Measurements from ENCODE around the gene STYXL2.
A peak's percentile ranks its signal among the peaks of the same experiment; 100 is the strongest.

STYXL2 gene

DNA sequence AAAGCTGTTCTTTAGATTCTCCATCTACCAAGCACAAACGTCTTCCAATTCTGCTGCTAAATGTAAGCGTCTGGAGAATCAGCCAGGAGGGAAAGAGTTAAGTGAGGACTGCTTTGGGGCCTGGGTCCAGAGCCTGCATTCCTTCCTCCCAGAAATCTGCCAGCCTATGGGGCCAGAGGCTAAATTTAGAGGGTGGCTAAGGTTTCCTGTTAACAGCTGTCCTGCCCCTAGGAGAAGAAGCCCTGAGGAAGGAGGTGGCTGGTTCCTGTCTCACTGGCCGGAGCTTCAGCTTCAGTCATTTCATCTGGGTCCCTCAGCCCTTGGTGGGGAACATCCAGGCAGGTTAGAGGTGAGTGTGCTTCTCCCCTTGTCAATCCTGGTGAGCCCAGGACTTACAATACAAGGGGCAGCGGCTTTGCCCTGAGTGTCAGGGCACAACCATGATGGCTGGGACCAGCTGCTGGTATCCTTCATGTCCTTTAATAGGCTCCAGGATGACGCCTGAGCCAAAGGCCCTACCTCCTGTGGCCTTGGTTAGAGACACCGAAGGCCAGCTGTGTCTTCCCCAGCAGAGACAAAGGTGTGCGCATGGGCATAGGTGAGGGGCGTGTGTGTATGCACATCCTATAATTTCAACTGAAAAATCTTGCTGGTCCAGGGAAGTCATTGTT is at the start of gene STYXL2:
Gene STYXL2 (plus strand): TSS at position 230 of the 671 bp plus-strand sequence. CDS start 775 bp downstream, outside the sequence.
- in situ Hi-C loops (cut with HindIII; ENCODE audit: low pct_ligation_motif_present, low pct_unique_long_range_greater_than_20kb, low sequenced_read_pairs) = no loop called here
- DNase-seq = no peak

DNA sequence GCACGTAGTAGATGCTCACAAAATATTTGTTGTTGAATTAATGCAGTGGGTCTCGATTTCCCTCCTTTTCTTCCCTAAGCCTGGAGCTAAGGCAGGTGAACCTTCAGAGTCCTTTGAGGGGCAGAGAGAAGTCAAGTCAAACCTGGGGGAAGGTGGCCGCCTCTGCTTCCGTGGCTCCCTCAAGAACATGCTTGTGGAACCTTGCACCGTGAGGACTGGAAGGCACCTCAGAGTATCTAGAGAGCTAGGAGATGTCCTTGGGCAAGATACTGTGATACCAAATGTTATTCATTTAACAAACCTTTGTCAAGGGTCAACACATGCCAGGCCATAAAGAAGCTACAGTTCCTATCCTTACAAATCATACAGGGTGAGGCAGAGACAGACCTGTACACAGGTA is 42.0 kb upstream of the STYXL2 start:
- in situ Hi-C loops (cut with HindIII; ENCODE audit: low pct_ligation_motif_present, low pct_unique_long_range_greater_than_20kb, low sequenced_read_pairs) = loop anchor here (25.0 kb wide), 1 partner anchor 140 kb away; no protein-coding TSS in a partner anchor
- DNase-seq = no peak

DNA sequence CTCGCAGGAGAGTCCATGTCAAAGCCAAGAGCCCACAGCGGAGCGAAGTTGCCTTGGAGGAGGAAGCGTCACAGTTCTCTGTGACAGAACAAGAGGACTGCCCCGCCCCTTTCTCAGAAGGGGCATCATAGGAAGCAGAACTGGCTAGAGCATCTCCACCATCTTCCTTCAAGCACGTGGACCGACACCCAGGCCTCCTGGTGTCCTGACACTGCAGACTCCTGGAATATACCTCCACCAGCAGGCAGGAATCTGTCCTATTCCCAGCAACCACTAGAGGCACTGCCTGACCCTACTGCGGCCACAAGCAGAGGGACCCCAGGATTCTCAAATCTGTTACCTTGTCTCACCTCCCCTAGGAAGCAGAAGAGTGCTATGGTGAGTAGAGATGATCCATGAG is 41.5 kb upstream of the STYXL2 start:
- in situ Hi-C loops (cut with HindIII; ENCODE audit: low pct_ligation_motif_present, low pct_unique_long_range_greater_than_20kb, low sequenced_read_pairs) = loop anchor here (25.0 kb wide), 1 partner anchor 140 kb away; no protein-coding TSS in a partner anchor
- peak; percentile 55 for DNase-seq

DNA sequence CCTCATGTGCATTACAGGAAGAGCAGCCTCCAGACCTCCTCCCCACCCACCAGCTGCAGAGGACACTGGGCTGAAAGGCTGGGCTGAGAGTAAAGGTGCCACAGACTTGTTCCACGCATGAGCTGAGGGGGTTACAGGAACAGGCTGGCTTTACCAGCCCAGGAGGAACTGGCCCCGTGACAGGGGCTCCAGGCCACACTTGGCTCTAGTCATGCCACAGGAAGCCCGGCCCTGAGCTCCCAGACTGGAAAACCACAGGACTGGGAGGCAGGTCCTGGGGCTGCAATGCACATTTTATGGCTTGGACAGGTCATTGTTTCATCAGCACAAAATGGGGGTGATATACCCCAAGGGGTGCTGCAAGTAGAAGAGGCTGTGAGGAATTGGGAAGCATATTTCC is 39.3 kb upstream of the STYXL2 start:
- in situ Hi-C loops (cut with HindIII; ENCODE audit: low pct_ligation_motif_present, low pct_unique_long_range_greater_than_20kb, low sequenced_read_pairs) = loop anchor here (25.0 kb wide), 1 partner anchor 142 kb away; no protein-coding TSS in a partner anchor

DNA sequence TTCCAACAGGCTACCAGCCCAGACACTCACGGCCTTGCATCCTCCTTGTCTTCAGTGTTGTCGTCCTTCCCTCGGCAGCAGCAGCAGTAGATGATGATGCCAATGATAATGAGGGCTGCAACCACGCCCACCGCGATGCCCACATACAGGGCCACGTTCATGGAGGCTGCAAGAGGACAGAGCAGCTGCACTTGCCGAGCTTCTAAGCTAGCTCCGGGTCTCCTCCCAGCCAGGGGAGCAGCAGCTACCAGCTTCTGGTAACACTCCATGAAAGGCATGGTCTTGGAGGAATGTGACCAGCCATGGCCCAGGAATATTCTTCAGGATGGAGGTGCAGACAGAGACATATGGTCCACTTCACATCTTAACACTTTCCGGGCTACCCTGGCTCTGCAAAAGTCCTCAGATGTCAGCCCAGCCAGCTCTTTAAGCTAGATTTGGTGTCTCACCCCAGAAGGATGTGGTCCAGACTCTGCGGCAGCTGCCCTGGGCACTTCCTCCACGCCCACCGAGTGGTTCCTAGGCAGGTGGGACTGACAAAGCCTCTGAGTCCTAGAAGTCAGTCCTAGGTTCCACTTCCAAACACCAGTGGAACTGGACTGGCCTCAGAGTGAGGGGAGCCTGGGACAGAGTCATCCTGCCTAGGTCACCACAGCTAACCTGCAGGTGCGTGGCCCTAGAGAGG is 38.8 kb upstream of the STYXL2 start:
- no peak for DNase-seq
- in situ Hi-C loops (cut with HindIII; ENCODE audit: low pct_ligation_motif_present, low pct_unique_long_range_greater_than_20kb, low sequenced_read_pairs) = loop anchor here (25.0 kb wide), 1 partner anchor 143 kb away; no protein-coding TSS in a partner anchor

More for the DNA sequence above, 39.3 kb upstream of the STYXL2 start:
- no peak for DNase-seq

DNA sequence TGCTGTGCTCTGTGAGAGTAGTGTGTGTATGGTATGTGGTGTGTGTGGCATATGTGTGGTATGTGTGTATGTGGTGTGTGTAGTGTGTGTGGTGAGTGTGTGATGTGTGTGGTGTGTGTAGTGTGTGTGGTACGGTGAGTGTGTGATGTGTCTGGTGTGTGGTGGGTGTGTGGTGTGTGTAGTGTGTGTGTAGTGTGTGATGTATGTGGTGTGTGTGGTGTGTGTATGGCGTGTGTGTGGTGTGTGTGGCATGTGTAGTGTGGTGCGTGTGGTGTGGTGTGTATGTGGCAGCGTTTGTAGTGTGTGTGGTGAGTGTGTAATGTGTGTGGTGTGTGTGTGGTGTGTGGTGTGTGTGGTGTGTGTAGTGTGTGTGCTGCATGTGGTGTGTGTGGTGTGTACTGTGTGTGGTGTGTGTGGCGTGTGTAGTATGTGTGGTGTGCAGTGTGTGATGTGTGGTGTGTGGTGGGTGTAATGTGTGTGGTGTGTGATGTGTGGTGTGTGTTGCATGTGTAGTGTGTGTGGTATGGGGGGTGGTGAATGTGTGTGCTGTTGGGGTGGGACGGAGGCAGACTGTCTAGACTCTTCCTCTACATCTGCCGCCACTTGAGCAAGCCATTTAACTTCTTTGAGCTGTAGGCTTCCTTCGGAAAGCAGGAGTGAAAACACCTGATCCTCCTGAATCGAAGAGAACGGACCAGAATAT is 37.2 kb upstream of the STYXL2 start:
- in situ Hi-C loops (cut with HindIII; ENCODE audit: low pct_ligation_motif_present, low pct_unique_long_range_greater_than_20kb, low sequenced_read_pairs) = loop anchor here (25.0 kb wide), 1 partner anchor 144 kb away; no protein-coding TSS in a partner anchor
- no peak for DNase-seq

DNA sequence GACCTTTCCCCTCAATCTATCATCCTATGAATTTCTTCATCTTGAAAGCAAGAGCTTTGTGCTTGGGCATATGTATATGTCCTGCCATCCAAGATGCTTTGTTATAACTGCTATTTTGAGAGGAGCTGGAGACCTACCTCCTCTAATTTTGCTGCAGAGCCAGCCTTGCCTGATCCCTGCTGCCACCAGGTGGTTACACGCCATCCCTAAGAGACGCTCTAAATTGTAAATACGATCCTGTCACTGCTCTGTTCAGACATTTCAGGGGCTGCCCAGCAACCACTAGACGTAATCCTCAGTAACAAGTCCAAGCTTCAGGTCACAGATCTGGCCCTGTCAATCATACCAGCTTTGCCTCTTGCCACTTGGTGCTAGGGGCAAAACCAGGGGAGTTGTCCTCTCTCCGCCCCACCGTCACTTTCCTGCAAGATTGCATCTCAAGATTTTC is 36.6 kb upstream of the STYXL2 start:
- in situ Hi-C loops (cut with HindIII; ENCODE audit: low pct_ligation_motif_present, low pct_unique_long_range_greater_than_20kb, low sequenced_read_pairs) = loop anchor here (25.0 kb wide), 1 partner anchor 145 kb away; no protein-coding TSS in a partner anchor
- peak; percentile 82 for DNase-seq

DNA sequence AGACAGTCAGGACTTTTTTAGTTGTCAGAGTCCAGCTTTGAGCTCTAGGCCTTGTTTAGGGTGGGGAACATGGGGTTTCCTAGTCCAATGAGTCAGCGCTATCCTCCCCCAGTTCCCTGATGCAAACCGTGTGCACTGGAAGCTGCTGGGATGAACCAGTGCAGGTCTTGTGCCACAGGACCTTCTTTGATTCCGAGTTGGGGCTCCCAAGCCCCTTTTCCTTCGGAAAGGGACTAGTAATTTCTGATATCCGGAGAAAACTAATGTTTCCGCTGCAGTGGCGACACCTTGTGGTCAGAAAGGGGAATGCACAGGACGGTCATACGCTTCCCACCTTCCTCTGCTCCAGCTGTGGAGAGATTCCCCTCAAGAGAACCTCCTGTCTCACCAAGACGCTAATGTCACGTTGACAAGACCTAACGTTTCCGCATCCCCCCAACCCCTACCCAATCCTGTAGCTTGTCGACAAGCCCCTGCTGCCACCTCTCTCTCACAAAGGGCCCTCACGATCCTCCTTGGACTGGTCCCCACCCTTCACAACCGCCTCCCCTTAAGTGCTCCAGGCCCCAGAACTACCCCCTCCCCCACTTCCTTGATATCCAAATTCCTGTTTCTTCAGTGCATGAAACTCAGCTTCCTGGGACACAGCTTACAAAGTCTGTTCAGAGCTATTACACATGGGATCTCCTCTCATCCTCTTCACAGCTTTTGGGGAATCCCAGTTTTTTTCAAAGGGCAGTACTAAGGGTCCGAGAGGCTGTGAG is 34.6 kb upstream of the STYXL2 start:
- in situ Hi-C loops (cut with HindIII; ENCODE audit: low pct_ligation_motif_present, low pct_unique_long_range_greater_than_20kb, low sequenced_read_pairs) = loop anchor here (25.0 kb wide), 1 partner anchor 147 kb away; no protein-coding TSS in a partner anchor
- peak; percentile 73 for DNase-seq

DNA sequence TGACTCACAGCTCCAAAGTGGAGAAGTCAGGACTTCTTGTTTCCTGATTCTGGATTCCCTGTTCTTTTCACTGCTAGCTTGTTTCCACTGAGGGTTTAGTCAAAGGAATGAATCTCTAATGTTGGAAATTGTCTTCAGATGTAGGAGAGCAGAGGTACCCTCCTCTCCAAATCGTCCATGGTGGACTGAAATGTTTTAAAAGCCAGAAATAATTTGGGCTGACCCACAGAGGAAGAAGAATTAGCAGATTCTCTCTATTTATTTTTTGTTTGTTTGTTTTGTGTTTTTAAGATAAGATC is 34.1 kb upstream of the STYXL2 start:
- in situ Hi-C loops (cut with HindIII; ENCODE audit: low pct_ligation_motif_present, low pct_unique_long_range_greater_than_20kb, low sequenced_read_pairs) = loop anchor here (25.0 kb wide), 1 partner anchor 147 kb away; no protein-coding TSS in a partner anchor
- DNase-seq = no peak

DNA sequence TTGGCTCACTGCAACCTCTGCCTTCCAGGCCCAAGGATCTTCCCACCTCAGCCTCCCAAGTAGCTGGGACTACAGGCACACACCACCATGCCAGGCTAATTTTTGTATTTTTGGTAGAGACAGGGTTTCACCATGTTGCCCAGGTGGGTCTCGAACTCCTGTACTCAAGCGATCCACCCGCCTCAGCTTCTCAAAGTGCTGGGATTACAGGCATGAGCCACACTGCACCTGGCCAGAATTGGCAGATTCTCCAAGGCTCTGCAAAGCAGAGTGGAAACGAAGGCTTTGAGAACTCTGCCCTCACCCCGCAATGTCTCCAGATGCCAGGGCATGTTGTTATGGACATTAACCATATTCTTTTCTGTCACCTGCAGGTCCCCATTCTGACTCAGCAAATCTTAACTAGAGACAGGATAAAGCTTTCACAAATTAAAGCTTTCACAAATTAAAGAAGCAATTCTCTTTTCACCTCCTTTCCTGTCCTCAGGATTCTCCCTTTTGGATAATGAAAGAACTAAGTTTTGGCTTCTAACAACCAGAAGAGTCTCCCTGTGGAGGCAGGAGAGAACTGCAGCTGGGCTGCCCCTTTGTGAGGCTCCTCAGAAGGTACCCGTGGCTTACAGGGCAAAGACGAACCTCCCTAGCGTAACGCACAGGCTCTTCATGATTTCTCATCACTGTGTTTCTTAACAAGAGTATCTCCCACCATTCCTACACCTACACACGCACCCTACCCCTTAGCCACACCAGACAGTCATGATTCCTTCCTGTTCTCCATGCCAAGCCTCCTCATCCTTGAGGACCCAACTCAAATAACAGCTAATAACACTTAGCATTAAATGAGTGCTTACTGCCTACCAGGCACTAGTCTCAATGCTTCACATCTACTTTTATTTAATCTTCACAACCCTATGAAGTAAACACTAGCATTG is 33.5 kb upstream of the STYXL2 start:
- in situ Hi-C loops (cut with HindIII; ENCODE audit: low pct_ligation_motif_present, low pct_unique_long_range_greater_than_20kb, low sequenced_read_pairs) = loop anchor here (25.0 kb wide), 1 partner anchor 148 kb away; no protein-coding TSS in a partner anchor
- no peak for DNase-seq

DNA sequence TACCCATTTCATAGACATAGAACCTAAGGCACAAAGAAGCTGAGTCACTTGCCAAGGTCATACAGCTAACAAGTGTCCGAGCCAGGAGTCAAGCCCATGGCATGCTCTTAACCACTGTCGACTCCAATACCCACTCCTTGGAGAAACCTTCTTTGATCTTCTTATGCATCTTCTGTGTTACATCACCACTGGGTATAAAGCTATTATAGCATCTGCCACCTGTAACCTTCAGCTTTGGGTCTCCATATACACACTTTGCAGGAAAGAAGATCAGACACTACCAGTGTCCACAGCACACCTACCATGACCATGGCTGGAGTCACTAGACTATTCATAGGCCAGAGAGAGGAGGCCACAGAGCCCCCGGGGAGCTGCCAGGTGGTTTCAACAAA is 32.8 kb upstream of the STYXL2 start:
- in situ Hi-C loops (cut with HindIII; ENCODE audit: low pct_ligation_motif_present, low pct_unique_long_range_greater_than_20kb, low sequenced_read_pairs) = loop anchor here (25.0 kb wide), 1 partner anchor 149 kb away; no protein-coding TSS in a partner anchor
- no peak for DNase-seq

DNA sequence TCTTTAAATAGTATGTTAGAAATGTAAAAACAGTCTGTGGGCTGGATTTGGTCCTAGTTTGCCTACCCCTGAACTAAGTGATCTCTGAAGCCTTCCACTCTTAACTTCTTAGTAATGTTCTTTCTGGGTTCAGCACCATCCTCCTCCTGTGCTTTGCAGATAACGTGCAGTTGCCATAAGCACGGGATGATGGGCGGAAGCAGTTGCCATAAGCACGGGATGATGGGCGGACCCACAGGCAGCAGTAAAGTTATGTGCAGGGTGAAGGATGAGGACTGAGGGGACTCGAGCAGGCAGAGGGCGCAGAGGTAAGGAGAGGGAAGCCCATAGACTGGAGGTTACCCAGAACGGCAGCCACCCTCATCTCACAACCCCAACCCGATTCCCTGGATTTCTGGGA is 29.3 kb upstream of the STYXL2 start:
- in situ Hi-C loops (cut with HindIII; ENCODE audit: low pct_ligation_motif_present, low pct_unique_long_range_greater_than_20kb, low sequenced_read_pairs) = loop anchor here (25.0 kb wide), 1 partner anchor 152 kb away; no protein-coding TSS in a partner anchor
- no peak for DNase-seq

DNA sequence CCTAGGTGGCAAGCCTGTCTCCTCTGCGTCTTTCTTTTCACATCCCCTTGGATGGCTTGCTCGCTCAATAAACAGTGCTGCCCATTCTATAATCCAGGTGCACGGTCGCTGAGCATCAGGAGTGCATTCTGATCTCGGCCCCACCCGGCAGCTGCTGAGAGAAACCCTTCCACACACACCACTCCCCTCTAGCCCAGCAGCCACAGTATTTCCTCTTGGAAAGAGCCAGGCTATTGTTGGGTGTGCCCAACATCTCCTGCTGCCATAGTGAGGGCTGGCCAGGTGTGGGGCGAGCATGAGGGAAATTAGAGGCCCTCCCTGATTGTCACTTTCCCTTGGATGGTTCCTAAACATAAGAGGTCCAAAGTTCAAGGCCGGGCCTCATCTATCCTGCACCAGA is 28.4 kb upstream of the STYXL2 start:
- DNase-seq = no peak
- in situ Hi-C loops (cut with HindIII; ENCODE audit: low pct_ligation_motif_present, low pct_unique_long_range_greater_than_20kb, low sequenced_read_pairs) = loop anchor here (25.0 kb wide), 1 partner anchor 153 kb away; no protein-coding TSS in a partner anchor

DNA sequence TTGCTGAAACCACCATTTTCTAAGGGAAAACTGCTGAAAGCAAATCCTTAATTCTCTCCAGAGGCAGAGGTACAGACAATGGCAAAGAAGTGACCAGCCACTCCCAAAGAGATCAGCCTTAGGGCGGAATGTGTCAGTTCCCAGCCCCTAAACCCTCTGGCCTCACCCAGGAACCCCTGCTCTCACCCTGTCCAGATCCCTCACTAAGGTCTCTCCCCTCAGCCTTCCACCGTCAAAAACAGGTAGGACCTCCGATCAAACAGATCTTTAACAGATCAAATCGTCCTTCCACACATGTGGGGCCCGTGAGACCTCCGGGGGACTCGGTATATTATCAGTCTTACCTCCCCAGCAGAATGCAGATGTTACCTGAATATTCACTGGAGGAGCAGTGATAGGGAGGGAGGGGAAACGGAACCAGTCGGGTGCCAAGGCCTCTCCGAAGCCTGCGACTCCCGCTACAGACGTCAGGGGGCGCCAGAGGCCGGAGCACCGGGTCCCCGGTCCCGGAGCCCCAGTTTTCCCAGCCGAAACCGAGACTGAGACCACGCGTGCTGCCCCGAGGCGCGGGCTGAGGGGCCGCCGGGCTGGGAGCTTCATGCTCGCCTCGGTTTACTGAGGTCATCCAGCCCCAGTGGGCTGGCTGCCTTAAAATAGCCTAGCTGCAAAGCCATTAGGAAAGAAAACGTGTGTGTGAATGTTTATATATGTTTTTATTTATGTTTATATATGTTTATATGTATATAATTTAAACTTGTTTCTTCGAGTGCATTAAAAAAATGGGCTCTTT is 27.3 kb upstream of the STYXL2 start:
- in situ Hi-C loops (cut with HindIII; ENCODE audit: low pct_ligation_motif_present, low pct_unique_long_range_greater_than_20kb, low sequenced_read_pairs) = loop anchor here (25.0 kb wide), 1 partner anchor 154 kb away; no protein-coding TSS in a partner anchor
- peak; percentile 66 for DNase-seq

DNA sequence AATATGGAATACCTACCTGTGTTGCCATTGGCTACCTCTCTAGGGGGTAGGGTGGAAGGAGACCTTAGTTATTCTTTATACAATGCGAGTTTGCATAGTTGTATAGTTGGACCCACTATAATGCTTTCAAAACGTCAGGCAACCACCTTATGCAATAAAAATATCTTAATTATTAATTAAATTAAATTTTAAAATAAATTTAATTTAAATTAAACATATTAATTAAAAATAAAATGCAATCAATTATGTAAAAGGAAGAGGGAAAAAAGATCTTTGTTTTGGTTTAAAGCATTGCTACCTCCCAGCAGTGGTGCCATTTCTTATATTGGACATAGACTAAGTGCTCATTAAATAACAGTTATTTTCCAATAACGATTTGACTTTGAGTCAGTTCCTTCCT is 26.0 kb upstream of the STYXL2 start:
- DNase-seq = no peak
- in situ Hi-C loops (cut with HindIII; ENCODE audit: low pct_ligation_motif_present, low pct_unique_long_range_greater_than_20kb, low sequenced_read_pairs) = loop anchor here (25.0 kb wide), 1 partner anchor 156 kb away; no protein-coding TSS in a partner anchor

DNA sequence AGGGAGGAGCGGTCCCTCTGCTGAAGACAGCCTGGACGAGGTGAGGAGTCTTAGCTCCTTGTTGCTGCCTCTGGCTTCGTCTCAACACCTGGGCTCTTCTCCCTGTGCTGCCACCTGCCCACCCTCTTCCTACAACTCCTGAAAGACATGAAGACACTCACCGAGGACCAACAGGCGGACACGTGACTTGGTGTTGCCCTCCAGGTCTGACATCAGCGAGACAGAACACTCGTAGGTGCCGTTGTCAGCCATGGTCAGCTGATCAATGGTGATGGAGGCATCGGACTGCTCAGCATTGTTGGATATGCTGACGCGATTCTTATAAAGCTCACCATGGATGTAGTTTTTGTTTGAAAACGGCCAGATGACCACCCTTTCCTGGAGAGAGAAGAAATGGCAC is 25.1 kb upstream of the STYXL2 start:
- no peak for DNase-seq
- in situ Hi-C loops (cut with HindIII; ENCODE audit: low pct_ligation_motif_present, low pct_unique_long_range_greater_than_20kb, low sequenced_read_pairs) = loop anchor here (25.0 kb wide), 1 partner anchor 156 kb away; no protein-coding TSS in a partner anchor
